Measurements from ENCODE around the gene ESR1. TPM values are rescaled to one million over a fixed set of nuclear protein-coding genes. Genes with fewer than 3 reads are reported as not detected.

ESR1 gene
- total RNA-seq, 3 donors from 2014 or later = 2.2 to 74.5 (median 67.5) TPM

DNA sequence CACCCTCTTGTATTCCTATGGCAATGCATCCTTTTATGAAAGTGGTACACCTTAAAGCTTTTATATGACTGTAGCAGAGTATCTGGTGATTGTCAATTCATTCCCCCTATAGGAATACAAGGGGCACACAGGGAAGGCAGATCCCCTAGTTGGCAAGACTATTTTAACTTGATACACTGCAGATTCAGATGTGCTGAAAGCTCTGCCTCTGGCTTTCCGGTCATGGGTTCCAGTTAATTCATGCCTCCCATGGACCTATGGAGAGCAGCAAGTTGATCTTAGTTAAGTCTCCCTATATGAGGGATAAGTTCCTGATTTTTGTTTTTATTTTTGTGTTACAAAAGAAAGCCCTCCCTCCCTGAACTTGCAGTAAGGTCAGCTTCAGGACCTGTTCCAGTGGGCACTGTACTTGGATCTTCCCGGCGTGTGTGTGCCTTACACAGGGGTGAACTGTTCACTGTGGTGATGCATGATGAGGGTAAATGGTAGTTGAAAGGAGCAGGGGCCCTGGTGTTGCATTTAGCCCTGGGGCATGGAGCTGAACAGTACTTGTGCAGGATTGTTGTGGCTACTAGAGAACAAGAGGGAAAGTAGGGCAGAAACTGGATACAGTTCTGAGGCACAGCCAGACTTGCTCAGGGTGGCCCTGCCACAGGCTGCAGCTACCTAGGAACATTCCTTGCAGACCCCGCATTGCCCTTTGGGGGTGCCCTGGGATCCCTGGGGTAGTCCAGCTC lies 292.1 kb downstream of the ESR1 start:
- no peaks in the 10 kb centered on the region for H3K4me1 ChIP-seq
- H3K4me3 ChIP-seq = no peak overlapping the region
- DNase-seq (ENCODE audit: low spot score in 2 of 2) = no peak
- intact Hi-C loops (cut with DNase I; ENCODE audit: low total_unique reads) = no loop called here
- H3K9me3 ChIP-seq = no peaks in the 10 kb centered on the region
- H3K36me3 ChIP-seq = no peaks in the 10 kb centered on the region
- no peak for TF ChIP-seq POLR2AphosphoS5 (IDR thresholded peaks at IDR 0.05)
- no peak for TF ChIP-seq POLR2A (IDR thresholded peaks at IDR 0.05)
- TF ChIP-seq, protein P1, sequence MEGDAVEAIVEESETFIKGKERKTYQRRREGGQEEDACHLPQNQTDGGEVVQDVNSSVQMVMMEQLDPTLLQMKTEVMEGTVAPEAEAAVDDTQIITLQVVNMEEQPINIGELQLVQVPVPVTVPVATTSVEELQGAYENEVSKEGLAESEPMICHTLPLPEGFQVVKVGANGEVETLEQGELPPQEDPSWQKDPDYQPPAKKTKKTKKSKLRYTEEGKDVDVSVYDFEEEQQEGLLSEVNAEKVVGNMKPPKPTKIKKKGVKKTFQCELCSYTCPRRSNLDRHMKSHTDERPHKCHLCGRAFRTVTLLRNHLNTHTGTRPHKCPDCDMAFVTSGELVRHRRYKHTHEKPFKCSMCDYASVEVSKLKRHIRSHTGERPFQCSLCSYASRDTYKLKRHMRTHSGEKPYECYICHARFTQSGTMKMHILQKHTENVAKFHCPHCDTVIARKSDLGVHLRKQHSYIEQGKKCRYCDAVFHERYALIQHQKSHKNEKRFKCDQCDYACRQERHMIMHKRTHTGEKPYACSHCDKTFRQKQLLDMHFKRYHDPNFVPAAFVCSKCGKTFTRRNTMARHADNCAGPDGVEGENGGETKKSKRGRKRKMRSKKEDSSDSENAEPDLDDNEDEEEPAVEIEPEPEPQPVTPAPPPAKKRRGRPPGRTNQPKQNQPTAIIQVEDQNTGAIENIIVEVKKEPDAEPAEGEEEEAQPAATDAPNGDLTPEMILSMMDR (IDR thresholded peaks at IDR 0.05) = no peak
- H3K27ac ChIP-seq = peak overlapping the region in 1 of 2 donors; percentile 58
- no peaks in the 10 kb centered on the region for H3K27me3 ChIP-seq

DNA sequence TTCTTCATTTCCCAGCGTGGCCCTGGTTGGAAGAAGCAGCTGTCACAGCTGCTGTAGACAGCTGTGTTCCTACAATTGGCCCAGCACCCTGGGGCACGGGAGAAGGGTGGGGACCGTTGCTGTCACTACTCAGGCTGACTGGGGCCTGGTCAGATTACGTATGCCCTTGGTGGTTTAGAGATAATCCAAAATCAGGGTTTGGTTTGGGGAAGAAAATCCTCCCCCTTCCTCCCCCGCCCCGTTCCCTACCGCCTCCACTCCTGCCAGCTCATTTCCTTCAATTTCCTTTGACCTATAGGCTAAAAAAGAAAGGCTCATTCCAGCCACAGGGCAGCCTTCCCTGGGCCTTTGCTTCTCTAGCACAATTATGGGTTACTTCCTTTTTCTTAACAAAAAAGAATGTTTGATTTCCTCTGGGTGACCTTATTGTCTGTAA lies 292.7 kb downstream of the ESR1 start:
- Histone ChIP-seq H3K4me3 (no peak overlapping the region), H3K9me3 (no peaks in the 10 kb centered on the region), H3K27ac (peak overlapping the region in 1 of 2 donors; percentile 58), H3K27me3 (no peaks in the 10 kb centered on the region), H3K4me1 (no peaks in the 10 kb centered on the region), H3K36me3 (no peaks in the 10 kb centered on the region)
- DNase-seq (ENCODE audit: low spot score in 2 of 2) = no peak
- intact Hi-C loops (cut with DNase I; ENCODE audit: low total_unique reads) = no loop called here
- TF ChIP-seq, protein P1 (IDR thresholded peaks at IDR 0.05) = no peak
- TF ChIP-seq POLR2AphosphoS5 (IDR thresholded peaks at IDR 0.05) = no peak
- TF ChIP-seq POLR2A (IDR thresholded peaks at IDR 0.05) = no peak

DNA sequence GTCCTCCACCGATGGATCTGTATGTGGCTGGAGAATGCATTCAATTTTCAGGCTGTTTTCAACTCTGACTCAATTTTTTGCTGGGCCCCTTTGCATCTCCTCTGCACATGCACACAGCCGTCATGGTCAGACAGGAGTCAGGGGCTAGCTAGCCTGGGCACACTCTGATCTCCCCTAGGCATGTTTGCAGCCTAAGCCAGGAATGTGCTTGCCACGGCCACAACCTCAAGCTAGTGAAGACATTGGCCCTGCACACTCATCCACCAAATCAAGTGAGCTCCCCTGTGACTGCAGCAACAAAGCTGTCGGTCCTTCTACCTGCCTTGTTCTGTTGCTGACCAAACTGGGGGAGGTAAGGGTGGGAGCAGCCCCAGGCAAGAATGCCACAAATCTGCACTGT lies 300.5 kb downstream of the ESR1 start:
- intact Hi-C loops (cut with DNase I; ENCODE audit: low total_unique reads) = no loop called here

DNA sequence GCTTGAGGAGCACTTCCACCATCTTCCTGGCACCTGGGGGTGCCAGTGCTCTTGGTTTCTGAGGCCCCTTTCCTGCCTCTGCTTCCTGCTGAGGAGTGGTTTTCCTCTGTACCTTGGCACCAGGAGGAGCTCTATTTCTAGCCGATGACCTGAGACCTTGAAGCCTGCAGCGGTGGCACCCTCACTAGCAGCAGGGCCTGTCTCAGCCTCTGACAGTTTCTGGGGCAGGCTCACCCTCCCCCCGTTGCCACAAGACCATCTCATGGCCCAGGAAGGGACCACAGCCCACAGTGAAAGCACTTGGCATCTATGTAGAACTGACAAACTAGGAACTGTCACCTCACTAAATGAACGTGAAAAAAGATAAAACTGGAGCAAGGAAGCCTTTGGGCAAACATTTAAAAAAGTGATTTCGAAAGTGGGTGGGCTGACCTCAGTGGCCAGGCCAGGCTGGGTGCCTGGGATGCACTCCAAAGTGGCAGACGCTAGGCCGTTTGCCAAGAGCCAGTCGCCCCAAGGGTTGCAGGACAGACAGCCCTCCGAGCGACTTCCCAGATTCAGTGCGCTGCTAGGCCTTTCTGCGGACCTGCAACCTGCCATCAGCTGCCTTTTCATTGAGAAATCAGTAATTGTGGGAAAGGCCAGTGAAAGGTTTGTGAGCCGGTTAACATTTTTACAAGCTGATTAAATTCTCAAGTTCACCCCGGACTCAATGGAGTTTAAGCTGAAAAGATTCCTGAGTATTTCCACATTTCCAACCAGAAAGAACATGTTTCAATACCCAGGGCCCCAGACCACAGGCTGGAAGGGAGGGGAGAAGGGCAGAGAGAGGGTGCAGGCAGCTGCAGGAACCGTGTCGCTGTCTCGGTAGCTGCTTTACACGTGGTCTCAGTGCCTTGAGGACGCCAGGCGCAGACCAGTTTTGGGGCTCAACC lies 303.7 kb downstream of the ESR1 start:
- DNase-seq (ENCODE audit: low spot score in 2 of 2) = no peak
- peaks cover 0 to 4% of the 10 kb centered on the region in 2 donors for H3K4me1 ChIP-seq
- H3K9me3 ChIP-seq = no peaks in the 10 kb centered on the region
- TF ChIP-seq POLR2A (IDR thresholded peaks at IDR 0.05) (no peak), POLR2AphosphoS5 (IDR thresholded peaks at IDR 0.05) (no peak)
- TF ChIP-seq, protein P1 (IDR thresholded peaks at IDR 0.05) = no peak
- peak overlapping the region; percentile 64 to 80 for H3K27ac ChIP-seq
- intact Hi-C loops (cut with DNase I; ENCODE audit: low total_unique reads) = no loop called here
- peak overlapping the region in 2 of 3 donors; percentile 4 to 30 for H3K4me3 ChIP-seq
- H3K27me3 ChIP-seq = no peaks in the 10 kb centered on the region
- no peaks in the 10 kb centered on the region for H3K36me3 ChIP-seq

More for the DNA sequence above, 300.5 kb downstream of the ESR1 start:
- no peaks in the 10 kb centered on the region for H3K36me3 ChIP-seq
- no peak overlapping the region for H3K4me3 ChIP-seq
- H3K27me3 ChIP-seq = no peaks in the 10 kb centered on the region
- peaks cover 0 to 4% of the 10 kb centered on the region in 2 donors for H3K4me1 ChIP-seq
- no peaks in the 10 kb centered on the region for H3K9me3 ChIP-seq
- DNase-seq (ENCODE audit: low spot score in 2 of 2) = no peak
- TF ChIP-seq, protein P1 (IDR thresholded peaks at IDR 0.05) = no peak
- TF ChIP-seq POLR2AphosphoS5 (IDR thresholded peaks at IDR 0.05) (no peak), POLR2A (IDR thresholded peaks at IDR 0.05) (no peak)
- no peak overlapping the region for H3K27ac ChIP-seq

Data from breast epithelium (tissue), 4 donors.